Measurements from ENCODE around the gene GLDN. TPM values are rescaled to one million over a fixed set of nuclear protein-coding genes. Genes with fewer than 3 reads are reported as not detected.
"Not testable (repeated sequence)": the region's sequence is repeated elsewhere in the genome, so short reads cannot be mapped to it uniquely, and the experiment has no call there.

The GLDN gene
- total and polyA plus RNA-seq, 7 donors = 0.46 to 5.5 (median 1.4) TPM; not detected in 1

DNA sequence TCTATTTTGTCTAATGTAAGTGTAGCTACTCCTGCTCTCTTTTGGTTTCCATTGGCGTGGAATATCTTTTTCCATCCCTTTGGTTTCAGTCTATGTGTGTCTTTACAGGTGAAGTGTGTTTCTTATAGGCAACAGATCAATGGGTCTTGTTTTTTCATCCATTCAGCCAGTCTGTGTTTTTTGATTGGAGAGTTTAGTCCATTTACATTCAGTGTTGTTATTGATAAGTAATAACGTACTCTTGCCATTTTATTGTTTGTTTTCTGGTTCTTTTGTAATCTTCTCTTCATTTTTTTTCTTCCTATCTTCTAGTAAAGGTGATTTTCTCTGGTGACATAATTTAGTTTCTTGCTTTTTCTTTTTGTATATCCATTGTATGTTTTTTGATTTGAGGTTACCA lies 97.1 kb downstream of the GLDN start:
- Histone ChIP-seq H3K4me1 (no peaks in the 10 kb centered on the region), H3K4me3 (no peak overlapping the region), H3K9me3 (no peaks in the 10 kb centered on the region), H3K27ac (no peak overlapping the region), H3K36me3 (no peaks in the 10 kb centered on the region), H3K27me3 (no peaks in the 10 kb centered on the region)
- 81 to 89% methylated on average over 2 of the region's 2 CpGs for WGBS, 2 donors
- DNase-seq = no peak
- TF ChIP-seq POLR2AphosphoS5 (IDR thresholded peaks at IDR 0.05) (no peak), POLR2A (IDR thresholded peaks at IDR 0.05) (no peak)
- intact Hi-C loops (cut with DNase I) = no loop called here

GRCh38 chr15:51443282-51443914 lies 101.9 kb downstream of the GLDN start:
- TF ChIP-seq POLR2AphosphoS5 (IDR thresholded peaks at IDR 0.05) (no peak), POLR2A (IDR thresholded peaks at IDR 0.05) (no peak), EP300 (IDR thresholded peaks at IDR 0.05) (no peak)
- TF ChIP-seq, protein P1, sequence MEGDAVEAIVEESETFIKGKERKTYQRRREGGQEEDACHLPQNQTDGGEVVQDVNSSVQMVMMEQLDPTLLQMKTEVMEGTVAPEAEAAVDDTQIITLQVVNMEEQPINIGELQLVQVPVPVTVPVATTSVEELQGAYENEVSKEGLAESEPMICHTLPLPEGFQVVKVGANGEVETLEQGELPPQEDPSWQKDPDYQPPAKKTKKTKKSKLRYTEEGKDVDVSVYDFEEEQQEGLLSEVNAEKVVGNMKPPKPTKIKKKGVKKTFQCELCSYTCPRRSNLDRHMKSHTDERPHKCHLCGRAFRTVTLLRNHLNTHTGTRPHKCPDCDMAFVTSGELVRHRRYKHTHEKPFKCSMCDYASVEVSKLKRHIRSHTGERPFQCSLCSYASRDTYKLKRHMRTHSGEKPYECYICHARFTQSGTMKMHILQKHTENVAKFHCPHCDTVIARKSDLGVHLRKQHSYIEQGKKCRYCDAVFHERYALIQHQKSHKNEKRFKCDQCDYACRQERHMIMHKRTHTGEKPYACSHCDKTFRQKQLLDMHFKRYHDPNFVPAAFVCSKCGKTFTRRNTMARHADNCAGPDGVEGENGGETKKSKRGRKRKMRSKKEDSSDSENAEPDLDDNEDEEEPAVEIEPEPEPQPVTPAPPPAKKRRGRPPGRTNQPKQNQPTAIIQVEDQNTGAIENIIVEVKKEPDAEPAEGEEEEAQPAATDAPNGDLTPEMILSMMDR (IDR thresholded peaks at IDR 0.05) = no peak
- Histone ChIP-seq H3K9me3 (no peaks in the 10 kb centered on the region), H3K36me3 (peaks cover 0 to 8% (median 2%) of the 10 kb centered on the region in 4 donors), H3K4me1 (no peaks in the 10 kb centered on the region), H3K4me3 (no peak overlapping the region), H3K27me3 (no peaks in the 10 kb centered on the region), H3K27ac (no peak overlapping the region)
- intact Hi-C loops (cut with DNase I) = no loop called here
- WGBS, 2 donors = 95 to 98% methylated on average over 4 of the region's 4 CpGs
- DNase-seq = peak; percentile 63

DNA sequence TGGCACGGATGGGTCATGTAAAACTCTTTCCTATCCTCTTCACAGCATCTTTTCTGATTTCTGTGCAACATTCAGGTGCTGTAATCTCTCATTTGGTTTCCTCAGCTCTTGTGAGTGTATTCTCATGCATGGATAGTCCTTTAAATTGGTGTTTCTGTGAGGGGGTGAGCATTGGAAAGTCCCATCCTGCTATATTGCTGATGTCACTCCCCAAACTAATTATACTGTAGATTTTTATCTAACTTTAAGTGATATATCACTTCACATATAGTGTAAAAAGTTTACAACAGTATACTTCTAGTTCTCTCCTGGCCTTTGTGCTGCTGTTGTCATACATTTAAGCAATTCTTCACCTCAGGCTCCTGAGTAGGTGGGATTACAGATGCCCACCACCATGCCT lies 102.7 kb downstream of the GLDN start:
- intact Hi-C loops (cut with DNase I) = no loop called here
- Histone ChIP-seq H3K4me3 (no peak overlapping the region), H3K27ac (no peak overlapping the region), H3K27me3 (no peaks in the 10 kb centered on the region), H3K9me3 (no peaks in the 10 kb centered on the region), H3K4me1 (no peaks in the 10 kb centered on the region), H3K36me3 (peaks cover 0 to 15% (median 2%) of the 10 kb centered on the region in 4 donors)
- 94 to 100% methylated on average over 1 of the region's 1 CpG for WGBS, 2 donors
- TF ChIP-seq EP300 (IDR thresholded peaks at IDR 0.05) = no peak
- no peak for DNase-seq

DNA sequence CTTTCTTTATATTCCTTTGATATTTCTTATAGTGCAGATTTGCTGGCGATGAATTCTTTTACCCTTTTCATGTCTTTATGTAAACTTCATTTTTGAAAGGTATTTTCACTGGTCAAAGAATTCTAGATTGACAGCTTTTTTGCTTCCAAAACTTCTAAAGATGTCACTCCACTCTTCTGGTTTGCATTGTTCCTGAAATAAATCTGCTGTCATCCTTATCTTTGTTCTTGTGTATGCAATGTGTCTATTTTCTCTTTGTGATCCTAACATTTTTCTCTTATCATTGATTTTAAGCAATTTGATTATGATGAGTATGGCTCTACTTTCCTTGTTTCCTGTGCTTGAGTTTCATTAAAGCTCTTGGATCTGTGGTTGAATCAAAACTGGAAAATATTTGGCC lies 103.4 kb downstream of the GLDN start:
- H3K9me3 ChIP-seq = no peaks in the 10 kb centered on the region
- intact Hi-C loops (cut with DNase I) = no loop called here
- no peaks in the 10 kb centered on the region for H3K27me3 ChIP-seq
- no peak for DNase-seq
- 98 to 99% methylated on average over 1 of the region's 1 CpG for WGBS, 2 donors
- TF ChIP-seq, protein P1 (IDR thresholded peaks at IDR 0.05) = no peak
- no peak for TF ChIP-seq POLR2AphosphoS5 (IDR thresholded peaks at IDR 0.05)
- no peak for TF ChIP-seq POLR2A (IDR thresholded peaks at IDR 0.05)
- TF ChIP-seq EP300 (IDR thresholded peaks at IDR 0.05) = no peak
- no peak overlapping the region for H3K4me3 ChIP-seq
- peaks cover 0 to 22% (median 4%) of the 10 kb centered on the region in 4 donors for H3K36me3 ChIP-seq
- no peak overlapping the region for H3K27ac ChIP-seq
- H3K4me1 ChIP-seq = no peaks in the 10 kb centered on the region

DNA sequence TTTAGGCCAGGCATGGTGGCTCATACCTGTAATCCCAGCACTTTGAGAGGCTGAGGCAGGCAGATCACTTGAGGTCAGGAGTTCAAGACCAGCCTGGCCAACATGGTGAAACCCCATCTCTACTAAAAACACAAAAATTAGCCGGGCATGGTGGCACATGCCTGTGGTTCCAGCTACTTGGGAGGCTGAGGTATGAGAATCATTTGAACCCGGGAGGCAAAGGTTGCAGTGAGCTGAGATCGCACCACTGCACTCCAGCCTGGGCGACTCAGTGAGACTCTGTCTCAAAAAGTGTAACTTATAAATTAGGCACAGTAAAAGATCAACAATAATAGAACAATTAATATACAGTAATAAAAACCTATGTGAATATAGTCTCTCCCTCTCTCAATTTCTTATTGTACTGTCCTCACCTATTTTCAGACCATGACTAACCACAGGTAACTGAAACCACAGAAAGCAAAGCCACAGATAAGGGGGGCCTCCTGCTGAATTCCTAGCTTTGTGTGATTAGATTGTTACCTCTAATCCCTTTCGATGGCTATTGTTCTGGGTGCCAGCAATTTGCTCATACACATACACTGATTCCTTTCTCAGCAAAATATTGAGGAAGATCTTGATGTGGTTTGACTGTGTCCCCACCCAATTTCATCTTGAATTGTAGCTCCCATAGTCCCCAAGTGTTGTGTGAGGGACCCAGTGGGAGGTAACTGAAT lies 104.7 kb downstream of the GLDN start:
- H3K9me3 ChIP-seq; H3K27me3 ChIP-seq; H3K27ac ChIP-seq; H3K4me3 ChIP-seq; intact Hi-C loops (cut with DNase I); H3K4me1 ChIP-seq; DNase-seq: not testable (repeated sequence)
- WGBS, 2 donors = 93 to 94% methylated on average over 5 of the region's 5 CpGs
- H3K36me3 ChIP-seq = peaks cover 0 to 36% (median 6%) of the 10 kb centered on the region in 4 donors

GRCh38 chr15:51447855-51448621 lies 106.6 kb downstream of the GLDN start:
- peaks cover 0 to 54% (median 6%) of the 10 kb centered on the region in 4 donors for H3K36me3 ChIP-seq
- intact Hi-C loops (cut with DNase I) = no loop called here
- DNase-seq = no peak
- H3K4me1 ChIP-seq = no peaks in the 10 kb centered on the region
- H3K9me3 ChIP-seq = no peaks in the 10 kb centered on the region
- no peak overlapping the region for H3K4me3 ChIP-seq
- no peaks in the 10 kb centered on the region for H3K27me3 ChIP-seq
- no peak for TF ChIP-seq POLR2A (IDR thresholded peaks at IDR 0.05)
- TF ChIP-seq, protein P1 (IDR thresholded peaks at IDR 0.05) = no peak
- TF ChIP-seq POLR2AphosphoS5 (IDR thresholded peaks at IDR 0.05) = no peak
- TF ChIP-seq EP300 (IDR thresholded peaks at IDR 0.05) = no peak
- WGBS, 2 donors = 91 to 92% methylated on average over 4 of the region's 4 CpGs
- H3K27ac ChIP-seq = no peak overlapping the region

All from sigmoid colon (tissue), 7 donors.